HEK293T (cell line): ENCODE data around the gene SMTNL2.

ENCODE experiments used
- CTCF ChIA-PET: fragments of 350-600 bp; formaldehyde crosslinking; extraction: SDS; loops from one replicate; lab custom pipeline; 2021; ENCODE audit warnings: antibody characterized with exemption, inconsistent platforms; lab: Yijun Ruan, JAX
- POLR2A ChIA-PET: fragments of 350-600 bp; formaldehyde crosslinking; extraction: SDS; loops from one replicate; lab custom pipeline; 2020; ENCODE audit warnings: antibody characterized with exemption, inconsistent platforms; lab: Yijun Ruan, JAX
- DNase-seq: peaks from one replicate; pipeline ENCODE4 v3.0.0; 2012; ENCODE audit warnings: mixed read lengths; ENCODE audit errors: extremely low spot score
- ARNT ChIP-seq: fragments of 450-650 bp; IDR thresholded peaks from 2 replicates; pipeline ENCODE4 v1.6.1; 2017; ENCODE audit warnings: mild to moderate bottlenecking
- BHLHE40 ChIP-seq: fragments of 450-650 bp; IDR thresholded peaks from 2 replicates; pipeline ENCODE4 v1.6.1; 2016; ENCODE audit warnings: mild to moderate bottlenecking, moderate library complexity, borderline replicate concordance
- CTBP1 ChIP-seq: fragments of 450-650 bp; IDR thresholded peaks from 2 replicates; pipeline ENCODE4 v1.6.1; 2016; ENCODE audit warnings: borderline replicate concordance
- ELF4 ChIP-seq: fragments of 450-650 bp; IDR thresholded peaks from 2 replicates; pipeline ENCODE4 v1.6.1; 2017; ENCODE audit warnings: antibody characterized with exemption
- FOXA1 ChIP-seq: fragments of 450-650 bp; IDR thresholded peaks from 2 replicates; pipeline ENCODE4 v1.6.1; 2016; ENCODE audit warnings: mild to moderate bottlenecking
- FOXK2 ChIP-seq: fragments of 450-650 bp; IDR thresholded peaks from 2 replicates; pipeline ENCODE4 v1.6.1; 2016; ENCODE audit warnings: mild to moderate bottlenecking
- FOXM1 ChIP-seq: fragments of 450-650 bp; IDR thresholded peaks from 2 replicates; pipeline ENCODE4 v1.6.1; 2017; ENCODE audit warnings: mild to moderate bottlenecking, borderline replicate concordance
- HDGF ChIP-seq: fragments of 450-650 bp; IDR thresholded peaks from 2 replicates; pipeline ENCODE4 v1.6.1; 2017; ENCODE audit warnings: antibody characterized with exemption, borderline replicate concordance
- L3MBTL2 ChIP-seq: fragments of 450-650 bp; conservative IDR thresholded peaks from 2 replicates; pipeline ENCODE4 v1.6.1; 2016; ENCODE audit warnings: mild to moderate bottlenecking
- LEF1 ChIP-seq: fragments of 450-650 bp; IDR thresholded peaks from 2 replicates; pipeline ENCODE4 v1.6.1; 2017; ENCODE audit warnings: mild to moderate bottlenecking, borderline replicate concordance
- NFRKB ChIP-seq: fragments of 450-650 bp; IDR thresholded peaks from 2 replicates; pipeline ENCODE4 v1.6.1; 2016; ENCODE audit warnings: mild to moderate bottlenecking, moderate library complexity
- PKNOX1 ChIP-seq: fragments of 450-650 bp; IDR thresholded peaks from 2 replicates; pipeline ENCODE4 v1.6.1; 2016
- SP1 ChIP-seq: fragments of 450-650 bp; IDR thresholded peaks from 2 replicates; pipeline ENCODE4 v1.6.1; 2017
- SUZ12 ChIP-seq: fragments of 450-650 bp; IDR thresholded peaks from 2 replicates; pipeline ENCODE4 v1.6.1; 2016; ENCODE audit warnings: mild to moderate bottlenecking
- TARDBP ChIP-seq: fragments of 450-650 bp; IDR thresholded peaks from 2 replicates; pipeline ENCODE4 v1.6.1; 2016
- ZNF384 ChIP-seq: fragments of 450-650 bp; IDR thresholded peaks from 2 replicates; pipeline ENCODE4 v1.6.1; 2016

Gene SMTNL2

GRCh38 chr17:4582101-4582501, 2.2 kb upstream of the SMTNL2 start:
- TF ChIP-seq HDGF (no peak), CTBP1 (no peak), BHLHE40 (no peak), L3MBTL2 (no peak), TARDBP (no peak), SP1 (no peak), ELF4 (no peak), ARNT (no peak), PKNOX1 (no peak)
- DNase-seq = no peak
- POLR2A ChIA-PET = interaction anchor here (1.0 kb wide), 1 partner anchor 12 kb away, joined by 3 read pairs; no protein-coding TSS in a partner anchor
- CTCF ChIA-PET = no interaction called here

GRCh38 chr17:4582691-4583090, 1.6 kb upstream of the SMTNL2 start:
- no peak for DNase-seq
- TF ChIP-seq FOXA1 (no peak), ARNT (no peak), SP1 (no peak), PKNOX1 (no peak), ELF4 (no peak), LEF1 (no peak), SUZ12 (no peak), BHLHE40 (no peak), FOXK2 (no peak), TARDBP (no peak)
- ChIA-PET POLR2A (no interaction called here), CTCF (interaction anchor here (1.0 kb wide), 1 partner anchor 16 kb away, joined by 4 read pairs; no protein-coding TSS in a partner anchor)

- POLR2A ChIA-PET = interaction anchor here (1.1 to 1.5 kb wide), 3 partner anchors 9 to 27 kb away, joined by 3 to 9 read pairs (median 7); no protein-coding TSS in a partner anchor
- DNase-seq = no peak
- TF ChIP-seq PKNOX1 = no peak
- CTCF ChIA-PET = interaction anchor here (0.9 to 1.0 kb wide), 3 partner anchors 17 to 83 kb away, joined by 3 to 5 read pairs (median 4); no protein-coding TSS in a partner anchor
Measured at GRCh38 chr17:4583206-4583605, 1.1 kb upstream of the SMTNL2 start.

- ChIA-PET CTCF (interaction anchor here (0.7 to 1.0 kb wide), 4 partner anchors 17 to 83 kb away, joined by 3 to 5 read pairs (median 4); no protein-coding TSS in a partner anchor), POLR2A (interaction anchor here (0.7 to 1.5 kb wide), 5 partner anchors 9 to 147 kb away, joined by 3 to 9 read pairs (median 3); no protein-coding TSS in a partner anchor)
- peak; percentile 80 for DNase-seq
- TF ChIP-seq PKNOX1 (no peak), BHLHE40 (no peak), ZNF384 (no peak), HDGF (no peak), CTBP1 (no peak), SP1 (no peak), ARNT (no peak), ELF4 (no peak), L3MBTL2 (no peak), SUZ12 (no peak), TARDBP (no peak), LEF1 (no peak), NFRKB (no peak), FOXM1 (no peak), FOXK2 (no peak)
Measured at GRCh38 chr17:4583782-4584100, 588 bp upstream of the SMTNL2 start.

- DNase-seq = no peak
- ChIA-PET CTCF (no interaction called here), POLR2A (no interaction called here)
- TF ChIP-seq NFRKB = no peak
- no peak for TF ChIP-seq FOXK2
- TF ChIP-seq SP1 = no peak
- no peak for TF ChIP-seq FOXA1
- no peak for TF ChIP-seq HDGF
- TF ChIP-seq FOXM1 = no peak
- TF ChIP-seq SUZ12 = no peak
- TF ChIP-seq BHLHE40 = no peak
- TF ChIP-seq ARNT = no peak
- no peak for TF ChIP-seq TARDBP
- TF ChIP-seq PKNOX1 = no peak
- TF ChIP-seq LEF1 = no peak
- no peak for TF ChIP-seq L3MBTL2
- no peak for TF ChIP-seq ZNF384
- TF ChIP-seq CTBP1 = no peak
- TF ChIP-seq ELF4 = no peak
Measured at GRCh38 chr17:4584917-4585637, 748 bp downstream of the SMTNL2 start.
